Measurements from ENCODE around the gene LLPH.

- TF ChIP-seq, protein P1, sequence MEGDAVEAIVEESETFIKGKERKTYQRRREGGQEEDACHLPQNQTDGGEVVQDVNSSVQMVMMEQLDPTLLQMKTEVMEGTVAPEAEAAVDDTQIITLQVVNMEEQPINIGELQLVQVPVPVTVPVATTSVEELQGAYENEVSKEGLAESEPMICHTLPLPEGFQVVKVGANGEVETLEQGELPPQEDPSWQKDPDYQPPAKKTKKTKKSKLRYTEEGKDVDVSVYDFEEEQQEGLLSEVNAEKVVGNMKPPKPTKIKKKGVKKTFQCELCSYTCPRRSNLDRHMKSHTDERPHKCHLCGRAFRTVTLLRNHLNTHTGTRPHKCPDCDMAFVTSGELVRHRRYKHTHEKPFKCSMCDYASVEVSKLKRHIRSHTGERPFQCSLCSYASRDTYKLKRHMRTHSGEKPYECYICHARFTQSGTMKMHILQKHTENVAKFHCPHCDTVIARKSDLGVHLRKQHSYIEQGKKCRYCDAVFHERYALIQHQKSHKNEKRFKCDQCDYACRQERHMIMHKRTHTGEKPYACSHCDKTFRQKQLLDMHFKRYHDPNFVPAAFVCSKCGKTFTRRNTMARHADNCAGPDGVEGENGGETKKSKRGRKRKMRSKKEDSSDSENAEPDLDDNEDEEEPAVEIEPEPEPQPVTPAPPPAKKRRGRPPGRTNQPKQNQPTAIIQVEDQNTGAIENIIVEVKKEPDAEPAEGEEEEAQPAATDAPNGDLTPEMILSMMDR (IDR thresholded peaks at IDR 0.05) = no peak
- TF ChIP-seq POLR2A (IDR thresholded peaks at IDR 0.05) = no peak
Measured at GRCh38 chr12:66142826-66143225, 12.3 kb upstream of the LLPH start.
